Gastrocnemius medialis (tissue), 4 donors: ENCODE data around the gene CCL11.

Experiments
- CTCF ChIP-seq, 5 experiments: fragments of 450-650 bp in 3 of 5; fragments of 200-600 bp in 2 of 5; sonication (generic) in 2 of 5; IDR thresholded peaks in 4 of 5; conservative IDR thresholded peaks in 1 of 5; 1 replicate in 4 of 5; 2 replicates in 1 of 5; pipeline ENCODE4 v1.5.1; 2016 to 2019; ENCODE audit warnings: antibody characterized with exemption in 5 of 5, mild to moderate bottlenecking in 3 of 5, moderate library complexity in 3 of 5
- POLR2A ChIP-seq, 2 donors: fragments of 450-650 bp; IDR thresholded peaks; one replicate each; pipeline ENCODE4 v1.6.1; 2017; ENCODE audit warnings: antibody characterized with exemption in 2 of 2, mild to moderate bottlenecking in 2 of 2, moderate library complexity in 2 of 2

GRCh38 chr17:34276826-34277225, 8.7 kb upstream of the CCL11 start:
- TF ChIP-seq POLR2A (IDR thresholded peaks at IDR 0.05) (no peak), CTCF (IDR thresholded peaks at IDR 0.05 in 4 of 5, conservative IDR thresholded peaks at IDR 0.05 in 1 of 5) (no peak)
